Right atrium auricular region (tissue), 2 donors: Measurements from ENCODE around the gene SERPINB6. TPM values are rescaled to one million over a fixed set of nuclear protein-coding genes. Genes with fewer than 3 reads are reported as not detected.

ENCODE experiments used
- DNase-seq: peaks from one replicate; pipeline ENCODE4 v3.0.0-alpha.2; 2019; ENCODE audit warnings: low spot score
- H3K27ac ChIP-seq, 2 donors: fragments of 200-600 bp; sonication (generic); 1 replicate in 1 of 2; 2 replicates in 1 of 2; pipeline ENCODE4 v1.5.1; 2016 to 2019
- H3K27me3 ChIP-seq, 2 donors: fragments of 200-600 bp; sonication (generic); one replicate each; pipeline versions ENCODE4 v1.5.1 to v1.6.0; 2017 to 2019
- H3K36me3 ChIP-seq: fragments of 200-600 bp; sonication (generic); one replicate; pipeline ENCODE4 v1.5.1; 2016
- H3K4me1 ChIP-seq, 2 donors: fragments of 200-600 bp; sonication (generic); one replicate each; pipeline versions ENCODE4 v1.5.1 to v1.6.0; 2017 to 2019
- H3K4me3 ChIP-seq, 2 donors: fragments of 200-600 bp; sonication (generic); 1 replicate in 1 of 2; 2 replicates in 1 of 2; pipeline ENCODE4 v1.5.1; 2017 to 2019; ENCODE audit warnings: mild to moderate bottlenecking in 1 of 2, moderate library complexity in 1 of 2
- H3K9me3 ChIP-seq, 2 donors: fragments of 200-600 bp; sonication (generic); one replicate each; pipeline ENCODE4 v1.5.1; 2019
- total RNA-seq, 2 donors: library from RNA; depleted of rRNA; stranded (reverse); fragments of >200 nt; gene quantifications; one replicate each; pipeline ENCODE4 v1.1.0, GENCODE V29; 2016
- TF ChIP-seq, protein P1 (sequence below), 2 donors: fragments of 200-600 bp; sonication (generic); IDR thresholded peaks; one replicate each; pipeline ENCODE4 v1.5.1; 2019; ENCODE audit warnings: antibody characterized with exemption in 2 of 2

The SERPINB6 gene
- total RNA-seq, 2 donors from 2014 or later = 181 to 184 TPM

DNA sequence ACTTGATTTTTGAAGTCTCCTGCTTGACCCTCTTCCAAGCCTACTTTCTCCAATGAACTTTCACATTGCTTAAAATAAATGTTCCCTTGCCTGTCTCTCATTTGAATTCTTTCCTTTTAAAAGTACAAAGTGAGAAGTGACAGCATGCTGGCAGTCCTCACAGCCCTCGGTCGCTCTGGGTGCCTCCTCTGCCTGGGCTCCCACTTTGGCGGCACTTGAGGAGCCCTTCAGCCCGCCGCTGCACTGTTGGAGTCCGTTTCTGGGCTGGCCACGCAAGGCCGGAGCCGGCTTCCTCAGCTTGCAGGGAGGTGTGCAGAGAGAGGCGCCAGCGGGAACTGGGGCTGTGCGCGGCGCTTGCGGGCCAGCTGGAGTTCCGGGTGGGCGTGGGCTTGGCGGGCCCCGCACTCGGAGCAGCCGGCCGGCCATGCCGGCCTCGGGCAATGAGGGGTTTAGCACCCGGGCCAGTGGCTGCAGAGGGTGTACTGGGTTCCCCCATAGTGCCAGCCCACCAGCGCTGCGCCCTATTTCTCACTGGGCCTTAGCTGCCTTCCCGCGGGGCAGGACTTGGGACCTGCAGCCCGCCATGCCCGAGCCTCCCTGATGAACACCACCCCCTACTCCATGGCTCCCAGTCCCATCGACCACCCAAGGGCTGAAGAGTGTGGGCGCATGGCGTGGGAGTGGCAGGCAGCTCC, 31.9 kb downstream of the SERPINB6 start:
- no peak overlapping the region for H3K4me3 ChIP-seq
- H3K27me3 ChIP-seq = no peaks in the 10 kb centered on the region
- H3K9me3 ChIP-seq = no peaks in the 10 kb centered on the region
- DNase-seq = peak; percentile 54
- peaks cover 0 to 40% of the 10 kb centered on the region in 2 donors for H3K4me1 ChIP-seq
- H3K27ac ChIP-seq = peak overlapping the region; percentile 39 to 82
- TF ChIP-seq, protein P1, sequence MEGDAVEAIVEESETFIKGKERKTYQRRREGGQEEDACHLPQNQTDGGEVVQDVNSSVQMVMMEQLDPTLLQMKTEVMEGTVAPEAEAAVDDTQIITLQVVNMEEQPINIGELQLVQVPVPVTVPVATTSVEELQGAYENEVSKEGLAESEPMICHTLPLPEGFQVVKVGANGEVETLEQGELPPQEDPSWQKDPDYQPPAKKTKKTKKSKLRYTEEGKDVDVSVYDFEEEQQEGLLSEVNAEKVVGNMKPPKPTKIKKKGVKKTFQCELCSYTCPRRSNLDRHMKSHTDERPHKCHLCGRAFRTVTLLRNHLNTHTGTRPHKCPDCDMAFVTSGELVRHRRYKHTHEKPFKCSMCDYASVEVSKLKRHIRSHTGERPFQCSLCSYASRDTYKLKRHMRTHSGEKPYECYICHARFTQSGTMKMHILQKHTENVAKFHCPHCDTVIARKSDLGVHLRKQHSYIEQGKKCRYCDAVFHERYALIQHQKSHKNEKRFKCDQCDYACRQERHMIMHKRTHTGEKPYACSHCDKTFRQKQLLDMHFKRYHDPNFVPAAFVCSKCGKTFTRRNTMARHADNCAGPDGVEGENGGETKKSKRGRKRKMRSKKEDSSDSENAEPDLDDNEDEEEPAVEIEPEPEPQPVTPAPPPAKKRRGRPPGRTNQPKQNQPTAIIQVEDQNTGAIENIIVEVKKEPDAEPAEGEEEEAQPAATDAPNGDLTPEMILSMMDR (IDR thresholded peaks at IDR 0.05) = no peak
- no peaks in the 10 kb centered on the region for H3K36me3 ChIP-seq

DNA sequence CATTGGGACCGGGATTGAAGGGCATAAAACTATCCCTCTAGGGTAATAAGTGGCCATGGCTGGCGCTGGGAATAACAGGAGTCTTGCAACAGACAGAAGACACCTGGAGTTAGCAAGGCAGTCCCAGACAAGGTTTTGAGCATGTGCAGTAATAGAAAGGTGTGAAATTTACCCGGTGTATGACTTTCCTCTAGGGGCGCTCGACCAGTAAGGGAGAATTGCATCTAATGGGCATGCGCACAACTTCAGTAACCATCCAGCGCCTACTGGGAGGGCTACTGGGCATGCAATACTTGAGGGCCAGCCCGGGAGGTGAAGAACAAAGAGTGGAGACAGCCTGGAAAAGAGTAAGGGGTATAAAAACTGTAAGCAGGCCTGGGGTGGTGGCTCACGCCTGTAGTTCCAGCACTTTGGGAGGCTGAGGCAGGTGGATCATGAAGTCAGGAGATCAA, 32.7 kb downstream of the SERPINB6 start:
- Histone ChIP-seq H3K9me3 (no peaks in the 10 kb centered on the region), H3K27me3 (no peaks in the 10 kb centered on the region), H3K4me1 (peaks cover 0 to 40% of the 10 kb centered on the region in 2 donors), H3K27ac (peak overlapping the region; percentile 39 to 82), H3K36me3 (no peaks in the 10 kb centered on the region), H3K4me3 (no peak overlapping the region)
- peak; percentile 18 for DNase-seq
- TF ChIP-seq, protein P1 (IDR thresholded peaks at IDR 0.05) = no peak

DNA sequence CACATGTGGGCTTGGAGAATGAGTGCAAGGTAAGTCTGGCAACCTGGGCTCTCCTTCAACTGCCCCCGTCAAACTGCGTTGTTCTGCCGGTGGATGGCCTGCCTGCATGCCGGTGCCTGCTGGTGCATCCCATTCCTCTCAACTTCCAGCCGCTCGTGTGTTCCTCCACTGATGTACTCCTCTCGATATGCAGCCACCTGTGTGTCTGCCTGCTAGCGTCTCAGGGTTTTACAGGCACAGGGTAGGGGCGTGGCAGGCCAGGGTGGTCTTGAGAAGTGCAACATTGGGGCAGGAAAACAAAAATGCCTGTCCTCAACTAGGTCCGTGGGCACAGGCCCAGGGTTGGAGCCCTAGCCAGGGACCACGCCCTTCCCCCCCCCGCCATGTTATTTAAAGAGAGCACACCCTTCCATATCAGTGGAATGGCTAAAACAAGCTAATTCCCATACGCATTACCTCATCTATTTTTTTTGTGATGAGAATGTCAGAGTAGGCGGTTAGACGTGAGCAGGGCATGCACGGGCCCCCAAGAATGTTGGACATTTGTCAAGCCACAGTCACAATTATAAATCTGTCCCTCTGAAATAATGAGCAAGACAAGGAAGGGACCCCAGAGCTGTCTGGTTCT, 33.2 kb downstream of the SERPINB6 start:
- H3K27me3 ChIP-seq = no peaks in the 10 kb centered on the region
- H3K27ac ChIP-seq = peak overlapping the region in 1 of 2 donors; percentile 82
- no peaks in the 10 kb centered on the region for H3K9me3 ChIP-seq
- H3K4me1 ChIP-seq = peaks cover 0 to 35% of the 10 kb centered on the region in 2 donors
- no peaks in the 10 kb centered on the region for H3K36me3 ChIP-seq
- no peak overlapping the region for H3K4me3 ChIP-seq
- TF ChIP-seq, protein P1 (IDR thresholded peaks at IDR 0.05) = no peak
- DNase-seq = peak; percentile 59

DNA sequence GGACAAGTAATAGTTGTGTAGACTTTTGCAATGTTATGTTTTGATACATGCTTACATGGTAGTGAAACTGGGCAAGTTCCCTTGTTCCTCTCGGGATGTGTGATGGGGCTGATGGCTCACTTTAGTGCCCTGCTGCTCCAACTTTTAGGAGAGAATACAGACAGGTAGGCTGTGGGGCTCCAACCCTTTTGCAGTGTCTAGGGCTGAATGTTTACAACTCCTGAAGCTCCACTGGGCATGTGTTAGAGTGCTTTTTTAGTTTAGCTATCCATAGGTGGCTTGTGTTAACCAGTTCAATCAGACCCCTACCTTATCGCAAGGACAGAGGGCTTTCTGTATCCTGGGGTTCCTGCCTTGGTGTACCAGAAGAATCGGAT, 33.8 kb downstream of the SERPINB6 start:
- H3K36me3 ChIP-seq = no peaks in the 10 kb centered on the region
- H3K4me3 ChIP-seq = no peak overlapping the region
- no peak overlapping the region for H3K27ac ChIP-seq
- no peaks in the 10 kb centered on the region for H3K9me3 ChIP-seq
- H3K27me3 ChIP-seq = no peaks in the 10 kb centered on the region
- DNase-seq = peak; percentile 7
- H3K4me1 ChIP-seq = peaks cover 0 to 30% of the 10 kb centered on the region in 2 donors
- TF ChIP-seq, protein P1 (IDR thresholded peaks at IDR 0.05) = no peak

DNA sequence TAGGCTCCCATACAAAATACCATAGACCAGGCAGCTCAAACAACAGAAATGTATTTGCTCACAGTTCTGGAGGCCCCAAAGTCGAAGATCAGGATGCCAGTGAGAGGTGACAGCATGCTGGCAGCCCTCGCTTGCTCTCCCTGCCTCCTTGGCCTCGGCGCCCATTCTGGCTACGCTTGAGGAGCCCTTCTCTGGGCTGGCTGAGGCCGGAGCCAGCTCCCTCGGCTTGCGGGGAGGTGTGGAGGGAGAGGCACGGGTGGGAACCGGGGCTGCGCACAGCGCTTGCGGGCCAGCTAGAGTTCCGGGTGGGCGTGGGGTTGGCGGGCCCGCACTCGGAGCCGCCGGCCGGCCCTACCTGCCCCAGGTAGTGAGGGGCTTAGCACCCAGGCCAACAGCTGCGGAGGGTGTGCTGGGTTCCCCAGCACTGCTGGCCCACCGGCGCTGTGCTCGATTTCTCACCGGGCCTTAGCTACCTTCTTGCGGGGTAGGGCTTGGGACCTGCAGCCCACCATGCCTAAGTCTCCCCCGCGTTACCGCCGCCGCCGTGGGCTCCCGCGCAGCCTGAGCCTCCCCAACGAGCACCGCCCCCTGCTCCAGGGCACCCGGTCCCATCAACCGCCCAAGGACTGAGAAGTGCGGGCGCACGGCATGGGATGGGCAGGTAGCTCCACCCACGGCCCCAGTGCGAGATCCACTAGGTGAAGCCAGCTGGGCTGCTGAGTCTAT, 35.6 kb downstream of the SERPINB6 start:
- Histone ChIP-seq H3K27me3 (no peaks in the 10 kb centered on the region), H3K9me3 (no peaks in the 10 kb centered on the region), H3K4me1 (peaks cover 0 to 28% of the 10 kb centered on the region in 2 donors), H3K27ac (no peak overlapping the region), H3K4me3 (no peak overlapping the region), H3K36me3 (no peaks in the 10 kb centered on the region)
- no peak for DNase-seq
- TF ChIP-seq, protein P1 (IDR thresholded peaks at IDR 0.05) = no peak
